Ecto neural progenitor cell (in vitro differentiated cells): ENCODE results near the gene HSFY2.
"Not testable (repeated sequence)": the region's sequence is repeated elsewhere in the genome, so short reads cannot be mapped to it uniquely, and the experiment has no call there.

Experiments
- DNase-seq: peaks from one replicate; pipeline ENCODE4 v3.0.0-alpha.2; 2018; ENCODE audit warnings: low spot score

HSFY2 gene

DNA sequence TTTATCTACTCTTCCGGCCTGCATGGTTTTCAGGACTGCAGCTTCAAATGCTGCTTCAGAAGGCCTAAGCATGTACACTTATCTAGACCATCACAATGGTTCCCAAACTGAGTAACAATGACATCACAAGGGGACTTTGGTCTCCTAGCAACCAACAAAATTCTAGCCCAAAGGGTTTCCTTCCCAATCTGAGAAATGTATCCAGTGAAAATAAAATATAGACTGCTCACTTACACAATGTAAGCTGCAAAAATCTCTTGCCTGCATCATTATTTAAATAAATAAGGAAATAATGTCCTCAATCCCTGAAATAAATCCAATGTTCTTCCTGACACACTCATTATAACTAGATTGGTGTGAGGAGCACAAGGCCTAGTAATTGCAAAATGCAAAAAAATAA, at the start of gene HSFY2:
Gene HSFY2 (minus strand): TSS at position 101 of the 400 bp plus-strand sequence. CDS start 117 bp downstream, outside the sequence.
- DNase-seq, result not testable (repeated sequence)

- DNase-seq, result not testable (repeated sequence)
Measured at GRCh38 chrY:18815751-18816150, 42.2 kb upstream of the HSFY2 start.

- not testable (repeated sequence) for DNase-seq
Measured at GRCh38 chrY:18788757-18789406, 15.3 kb upstream of the HSFY2 start.

DNA sequence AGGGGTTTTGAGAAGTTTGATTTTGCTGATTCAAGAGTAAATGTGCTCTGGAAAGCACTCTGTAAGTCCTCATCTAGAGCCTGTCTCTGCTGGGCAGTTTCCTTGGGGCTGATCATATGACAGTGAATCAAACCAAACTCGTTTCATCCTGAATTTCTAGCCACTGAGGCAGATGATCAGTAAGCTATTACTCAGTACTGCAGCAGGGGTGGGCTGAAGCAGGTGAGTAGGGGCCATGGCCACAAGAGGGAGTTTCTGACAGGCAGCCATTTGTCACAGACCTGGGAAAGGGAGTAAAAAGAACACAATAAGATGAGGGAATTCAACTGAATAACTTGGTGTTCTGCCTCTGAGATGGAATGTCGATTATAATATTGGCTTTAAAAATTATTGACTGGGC, 19.5 kb downstream of the HSFY2 start:
- DNase-seq, result not testable (repeated sequence)

GRCh38 chrY:18753133-18753815, 20.3 kb downstream of the HSFY2 start:
- not testable (repeated sequence) for DNase-seq

DNA sequence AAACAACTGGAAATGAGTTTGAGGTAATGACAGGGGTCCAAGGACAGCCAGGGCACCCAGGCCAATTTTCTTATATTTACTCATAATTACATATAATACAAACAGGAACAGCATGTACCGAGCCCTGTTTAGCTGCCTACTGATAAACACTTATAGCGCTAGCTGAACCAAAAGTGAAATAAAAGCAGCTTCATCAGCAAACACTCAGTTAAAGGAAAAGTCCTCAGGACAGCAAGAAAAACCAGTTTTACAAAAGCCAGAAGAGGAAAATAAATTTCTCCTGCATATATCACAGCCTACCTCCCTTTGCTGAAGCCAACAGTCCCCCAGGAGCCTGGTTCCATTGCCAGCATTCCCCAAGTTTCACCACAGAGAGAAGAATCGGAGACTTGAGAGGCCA, 49.8 kb downstream of the HSFY2 start:
- not testable (repeated sequence) for DNase-seq
